ENCODE measurements around the gene TOX2. TPM values are rescaled to one million over a fixed set of nuclear protein-coding genes. Genes with fewer than 3 reads are reported as not detected.

Gene TOX2
- total RNA-seq, 1 experiment from 2014 or later, result 1.7 TPM

DNA sequence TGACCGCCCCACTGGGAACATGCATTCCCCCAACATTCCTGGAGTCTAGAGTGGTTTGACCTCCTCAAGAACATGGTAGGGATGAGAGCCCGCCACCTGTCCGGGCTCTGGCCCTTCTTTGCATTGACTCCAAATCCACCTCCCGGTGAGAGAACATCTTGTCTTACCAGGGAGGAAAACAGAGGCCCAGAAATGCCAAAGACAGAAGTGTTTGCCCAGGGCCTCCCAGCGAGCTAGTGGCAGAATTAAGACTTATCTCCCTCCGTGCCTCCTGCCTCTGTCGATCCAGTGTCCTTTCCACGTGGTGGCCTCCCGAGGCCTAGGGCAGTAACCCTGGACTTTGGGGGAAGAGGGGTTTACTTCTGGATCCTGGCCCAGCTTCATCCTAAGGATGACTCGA lies 137.5 kb downstream of the TOX2 start:
- Mint-ChIP-seq H3K36me3 (ENCODE audit: insufficient read depth in 1 of 3, low read depth in 3 of 3) (no peaks in the 10 kb centered on the region), H3K27me3 (ENCODE audit: low read depth) (no peaks in the 10 kb centered on the region), H3K4me1 (no peaks in the 10 kb centered on the region), H3K4me3 (no peak overlapping the region), H3K9me3 (no peaks in the 10 kb centered on the region), H3K27ac (no peak overlapping the region)
- Histone ChIP-seq H3K23ac (ENCODE audit: insufficient read length, low read depth, low read length) (no peak overlapping the region), H2AFZ (ENCODE audit: low read length) (no peak overlapping the region), H3K56ac (ENCODE audit: insufficient read length, low read depth, low read length) (no peak overlapping the region), H3K4me2 (ENCODE audit: insufficient read depth, insufficient read length, low read length) (no peak overlapping the region), H2AK5ac (ENCODE audit: insufficient read length, low read length) (no peak overlapping the region), H3K27ac (ENCODE audit: insufficient read length, low read depth, low read length) (no peak overlapping the region), H3K23me2 (ENCODE audit: insufficient read length, low read depth, low read length, poor library complexity, severe bottlenecking) (no peaks in the 10 kb centered on the region), H2BK12ac (ENCODE audit: insufficient read length, low read depth, low read length) (no peak overlapping the region), H3K4ac (ENCODE audit: low read depth, low read length) (no peak overlapping the region), H3K79me1 (ENCODE audit: insufficient read depth, low read depth, low read length, poor library complexity, severe bottlenecking) (no peaks in the 10 kb centered on the region), H2BK15ac (ENCODE audit: low read depth, low read length) (no peak overlapping the region), H3K18ac (ENCODE audit: insufficient read length, low read depth, low read length) (no peak overlapping the region), H4K8ac (replicated peaks; ENCODE audit: insufficient read length, low read depth, low read length) (no peak overlapping the region), H4K5ac (ENCODE audit: insufficient read length, low read depth, low read length) (no peak overlapping the region), H4K20me1 (ENCODE audit: control insufficient read depth, insufficient read depth, insufficient read length) (no peaks in the 10 kb centered on the region), H3K9me3 (ENCODE audit: control insufficient read depth, low read depth, low read length) (no peaks in the 10 kb centered on the region), H3T11ph (ENCODE audit: low read length) (no peak overlapping the region), H2BK120ac (ENCODE audit: low read depth, low read length, poor library complexity, severe bottlenecking) (no peak overlapping the region), H3K27me3 (ENCODE audit: insufficient read depth, low read length) (no peaks in the 10 kb centered on the region), H2BK5ac (ENCODE audit: insufficient read length, low read length) (no peak overlapping the region), H3K4me1 (ENCODE audit: insufficient read depth, low read length) (no peaks in the 10 kb centered on the region), H4K91ac (ENCODE audit: insufficient read length, low read depth, low read length) (no peak overlapping the region), H3K79me2 (ENCODE audit: insufficient read depth, low read length) (no peaks in the 10 kb centered on the region), H3K9ac (ENCODE audit: extremely low read depth, insufficient read length, low read length) (no peak overlapping the region), H2BK20ac (ENCODE audit: low read depth, low read length, poor library complexity, severe bottlenecking) (no peak overlapping the region), H3K14ac (ENCODE audit: insufficient read depth, low read length) (no peak overlapping the region)
- TF ChIP-seq, protein P1, sequence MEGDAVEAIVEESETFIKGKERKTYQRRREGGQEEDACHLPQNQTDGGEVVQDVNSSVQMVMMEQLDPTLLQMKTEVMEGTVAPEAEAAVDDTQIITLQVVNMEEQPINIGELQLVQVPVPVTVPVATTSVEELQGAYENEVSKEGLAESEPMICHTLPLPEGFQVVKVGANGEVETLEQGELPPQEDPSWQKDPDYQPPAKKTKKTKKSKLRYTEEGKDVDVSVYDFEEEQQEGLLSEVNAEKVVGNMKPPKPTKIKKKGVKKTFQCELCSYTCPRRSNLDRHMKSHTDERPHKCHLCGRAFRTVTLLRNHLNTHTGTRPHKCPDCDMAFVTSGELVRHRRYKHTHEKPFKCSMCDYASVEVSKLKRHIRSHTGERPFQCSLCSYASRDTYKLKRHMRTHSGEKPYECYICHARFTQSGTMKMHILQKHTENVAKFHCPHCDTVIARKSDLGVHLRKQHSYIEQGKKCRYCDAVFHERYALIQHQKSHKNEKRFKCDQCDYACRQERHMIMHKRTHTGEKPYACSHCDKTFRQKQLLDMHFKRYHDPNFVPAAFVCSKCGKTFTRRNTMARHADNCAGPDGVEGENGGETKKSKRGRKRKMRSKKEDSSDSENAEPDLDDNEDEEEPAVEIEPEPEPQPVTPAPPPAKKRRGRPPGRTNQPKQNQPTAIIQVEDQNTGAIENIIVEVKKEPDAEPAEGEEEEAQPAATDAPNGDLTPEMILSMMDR (conservative IDR thresholded peaks at IDR 0.05), result no peak
- no CpG with 5 or more reads among the region's 10 CpGs for WGBS (ENCODE audit: extremely low coverage, insufficient read length, low lambda C conversion rate)
- no peak for DNase-seq
